IPS-18a (cell line): ENCODE measurements around the gene SHISA6.

ENCODE experiments used
- H3K27ac ChIP-seq: one replicate; pipeline ENCODE4 v1.5.1; 2013; ENCODE audit warnings: low read length
- H3K27me3 ChIP-seq: one replicate; pipeline ENCODE4 v1.6.1; 2013; ENCODE audit warnings: mild to moderate bottlenecking, low read length; ENCODE audit not compliant: control insufficient read depth, insufficient read depth
- H3K36me3 ChIP-seq: one replicate; pipeline ENCODE4 v1.6.1; 2013; ENCODE audit warnings: low read depth, low read length; ENCODE audit not compliant: control insufficient read depth
- H3K4me1 ChIP-seq: one replicate; pipeline ENCODE4 v1.6.1; 2013; ENCODE audit warnings: low read depth, low read length; ENCODE audit not compliant: control insufficient read depth
- H3K4me3 ChIP-seq: one replicate; pipeline ENCODE4 v1.5.1; 2013; ENCODE audit warnings: low read length
- H3K9ac ChIP-seq: one replicate; pipeline ENCODE4 v1.6.1; 2013; ENCODE audit warnings: mild to moderate bottlenecking, low read length, moderate library complexity
- H3K9me3 ChIP-seq: one replicate; pipeline ENCODE4 v1.6.1; 2013; ENCODE audit warnings: low read depth, low read length; ENCODE audit not compliant: control insufficient read depth

SHISA6 gene

GRCh38 chr17:11330006-11330405, 89.0 kb downstream of the SHISA6 start:
- Histone ChIP-seq H3K36me3 (no peaks in the 10 kb centered on the region), H3K4me1 (peaks cover 22% of the 10 kb centered on the region), H3K27ac (no peak overlapping the region), H3K9me3 (no peaks in the 10 kb centered on the region), H3K9ac (no peak overlapping the region), H3K27me3 (no peaks in the 10 kb centered on the region), H3K4me3 (no peak overlapping the region)

- no peak overlapping the region for H3K9ac ChIP-seq
- no peaks in the 10 kb centered on the region for H3K27me3 ChIP-seq
- H3K4me3 ChIP-seq: peak overlapping the region; percentile 31
- no peak overlapping the region for H3K27ac ChIP-seq
- no peaks in the 10 kb centered on the region for H3K36me3 ChIP-seq
- peaks cover 22% of the 10 kb centered on the region for H3K4me1 ChIP-seq
- no peaks in the 10 kb centered on the region for H3K9me3 ChIP-seq
Measured at GRCh38 chr17:11330826-11331225, 89.8 kb downstream of the SHISA6 start.

GRCh38 chr17:11331547-11332513, 90.8 kb downstream of the SHISA6 start:
- Histone ChIP-seq H3K27me3 (no peaks in the 10 kb centered on the region), H3K9me3 (no peaks in the 10 kb centered on the region), H3K36me3 (no peaks in the 10 kb centered on the region), H3K27ac (no peak overlapping the region), H3K4me1 (peaks cover 22% of the 10 kb centered on the region), H3K9ac (no peak overlapping the region), H3K4me3 (no peak overlapping the region)

- peaks cover 22% of the 10 kb centered on the region for H3K4me1 ChIP-seq
- no peaks in the 10 kb centered on the region for H3K36me3 ChIP-seq
- no peaks in the 10 kb centered on the region for H3K9me3 ChIP-seq
- H3K4me3 ChIP-seq: no peak overlapping the region
- H3K27ac ChIP-seq: no peak overlapping the region
- no peaks in the 10 kb centered on the region for H3K27me3 ChIP-seq
- H3K9ac ChIP-seq: no peak overlapping the region
Measured at GRCh38 chr17:11332706-11333105, 91.7 kb downstream of the SHISA6 start.

GRCh38 chr17:11334493-11334892, 93.5 kb downstream of the SHISA6 start:
- Histone ChIP-seq H3K27ac (no peak overlapping the region), H3K9ac (no peak overlapping the region), H3K4me1 (peaks cover 22% of the 10 kb centered on the region), H3K4me3 (no peak overlapping the region), H3K27me3 (no peaks in the 10 kb centered on the region), H3K9me3 (no peaks in the 10 kb centered on the region), H3K36me3 (no peaks in the 10 kb centered on the region)

GRCh38 chr17:11336290-11336689, 95.3 kb downstream of the SHISA6 start:
- Histone ChIP-seq H3K27me3 (no peaks in the 10 kb centered on the region), H3K4me3 (no peak overlapping the region), H3K4me1 (peaks cover 10% of the 10 kb centered on the region), H3K9ac (no peak overlapping the region), H3K36me3 (no peaks in the 10 kb centered on the region), H3K9me3 (no peaks in the 10 kb centered on the region), H3K27ac (no peak overlapping the region)

- H3K36me3 ChIP-seq: no peaks in the 10 kb centered on the region
- no peak overlapping the region for H3K9ac ChIP-seq
- H3K4me3 ChIP-seq: no peak overlapping the region
- H3K27ac ChIP-seq: no peak overlapping the region
- no peaks in the 10 kb centered on the region for H3K4me1 ChIP-seq
- H3K27me3 ChIP-seq: no peaks in the 10 kb centered on the region
- no peaks in the 10 kb centered on the region for H3K9me3 ChIP-seq
Measured at GRCh38 chr17:11340803-11341202, 99.8 kb downstream of the SHISA6 start.

- no peaks in the 10 kb centered on the region for H3K9me3 ChIP-seq
- H3K9ac ChIP-seq: no peak overlapping the region
- H3K27me3 ChIP-seq: no peaks in the 10 kb centered on the region
- H3K4me1 ChIP-seq: no peaks in the 10 kb centered on the region
- no peak overlapping the region for H3K27ac ChIP-seq
- H3K4me3 ChIP-seq: no peak overlapping the region
- no peaks in the 10 kb centered on the region for H3K36me3 ChIP-seq
Measured at GRCh38 chr17:11342138-11342537, 101.1 kb downstream of the SHISA6 start.

- H3K36me3 ChIP-seq: no peaks in the 10 kb centered on the region
- no peaks in the 10 kb centered on the region for H3K9me3 ChIP-seq
- no peaks in the 10 kb centered on the region for H3K27me3 ChIP-seq
- no peak overlapping the region for H3K4me3 ChIP-seq
- no peaks in the 10 kb centered on the region for H3K4me1 ChIP-seq
- H3K27ac ChIP-seq: no peak overlapping the region
- no peak overlapping the region for H3K9ac ChIP-seq
Measured at GRCh38 chr17:11349106-11349505, 108.1 kb downstream of the SHISA6 start.

- H3K36me3 ChIP-seq: no peaks in the 10 kb centered on the region
- no peak overlapping the region for H3K27ac ChIP-seq
Measured at GRCh38 chr17:11351479-11351878, 110.5 kb downstream of the SHISA6 start.

GRCh38 chr17:11353601-11354000, 112.6 kb downstream of the SHISA6 start:
- H3K36me3 ChIP-seq: no peaks in the 10 kb centered on the region
- no peak overlapping the region for H3K27ac ChIP-seq
- no peaks in the 10 kb centered on the region for H3K27me3 ChIP-seq
- no peaks in the 10 kb centered on the region for H3K9me3 ChIP-seq
- H3K4me1 ChIP-seq: no peaks in the 10 kb centered on the region
- H3K9ac ChIP-seq: no peak overlapping the region
- no peak overlapping the region for H3K4me3 ChIP-seq

More at GRCh38 chr17:11351479-11351878, 110.5 kb downstream of the SHISA6 start:
- H3K9me3 ChIP-seq: no peaks in the 10 kb centered on the region
- no peak overlapping the region for H3K9ac ChIP-seq
- no peaks in the 10 kb centered on the region for H3K4me1 ChIP-seq
- H3K27me3 ChIP-seq: no peaks in the 10 kb centered on the region
- H3K4me3 ChIP-seq: no peak overlapping the region

- no peak overlapping the region for H3K4me3 ChIP-seq
- H3K27me3 ChIP-seq: no peaks in the 10 kb centered on the region
- H3K9me3 ChIP-seq: no peaks in the 10 kb centered on the region
- no peaks in the 10 kb centered on the region for H3K36me3 ChIP-seq
- H3K4me1 ChIP-seq: no peaks in the 10 kb centered on the region
- H3K27ac ChIP-seq: no peak overlapping the region
- H3K9ac ChIP-seq: no peak overlapping the region
Measured at GRCh38 chr17:11356371-11356770, 115.4 kb downstream of the SHISA6 start.
